Myometrial cell (primary cell): Measurements from ENCODE around the gene ZNF442. TPM values are rescaled to one million over a fixed set of nuclear protein-coding genes. Genes with fewer than 3 reads are reported as not detected.

Experiments
- total RNA-seq: library from RNA; depleted of rRNA; stranded (reverse); fragments of >200 nt; gene quantifications from 2 replicates; pipeline ENCODE4 v1.2.3, GENCODE V29; 2015

Gene ZNF442
- 0.53 and 0.86 TPM in 2 replicates for total RNA-seq

GRCh38 chr19:12365236-12366162 is at the start of gene ZNF442:
Gene ZNF442, minus strand, starts transcription at chr19:12365683. Its CDS starts 2,052 bp downstream, at chr19:12363631.

GRCh38 chr19:12400633-12401502 is 35.4 kb upstream of the ZNF442 start, which contains the start of gene ZNF799:
Gene ZNF799, minus strand, starts transcription at chr19:12401271. Its CDS starts 201 bp downstream, at chr19:12401070.

GRCh38 chr19:12333162-12334159 is 32.0 kb downstream of the ZNF442 start, which contains the start of gene ZNF563:
Gene ZNF563, minus strand, starts transcription at chr19:12333633. Its CDS starts 151 bp downstream, at chr19:12333482.

Other genes starting within 250 kb of the ZNF442 start
- gene ZNF20, start 225.3 kb downstream of the ZNF442 start, total RNA-seq = 2.6 and 3.0 TPM in 2 replicates
- gene ZNF625, start 208.9 kb downstream of the ZNF442 start, total RNA-seq = 1.2 and 3.5 TPM in 2 replicates
- gene ZNF136, start 202.6 kb downstream of the ZNF442 start, total RNA-seq = 1.4 and 1.9 TPM in 2 replicates
- 2.8 and 4.6 TPM in 2 replicates for gene ZNF44, start 70.8 kb downstream of the ZNF442 start, total RNA-seq
- gene ZNF563, start 32.0 kb downstream of the ZNF442 start, total RNA-seq = 0.71 and 2.6 TPM in 2 replicates
- 0.71 and 1.2 TPM in 2 replicates for gene ZNF799, start 35.6 kb upstream of the ZNF442 start, total RNA-seq
- under 0.01 and 0.35 TPM in 2 replicates for gene ZNF443, start 75.3 kb upstream of the ZNF442 start, total RNA-seq
- gene ZNF709, start 119.1 kb upstream of the ZNF442 start, total RNA-seq = 0.71 and 1.7 TPM in 2 replicates
- gene ZNF564, start 185.8 kb upstream of the ZNF442 start, total RNA-seq = 2.3 and 3.5 TPM in 2 replicates
- gene ZNF490, start 245.1 kb upstream of the ZNF442 start, total RNA-seq = 2.3 and 6.4 TPM in 2 replicates
- gene ZNF791, start 245.2 kb upstream of the ZNF442 start, total RNA-seq = 5.2 and 9.7 TPM in 2 replicates